ENCODE measurements around the gene NOX3.

DNA sequence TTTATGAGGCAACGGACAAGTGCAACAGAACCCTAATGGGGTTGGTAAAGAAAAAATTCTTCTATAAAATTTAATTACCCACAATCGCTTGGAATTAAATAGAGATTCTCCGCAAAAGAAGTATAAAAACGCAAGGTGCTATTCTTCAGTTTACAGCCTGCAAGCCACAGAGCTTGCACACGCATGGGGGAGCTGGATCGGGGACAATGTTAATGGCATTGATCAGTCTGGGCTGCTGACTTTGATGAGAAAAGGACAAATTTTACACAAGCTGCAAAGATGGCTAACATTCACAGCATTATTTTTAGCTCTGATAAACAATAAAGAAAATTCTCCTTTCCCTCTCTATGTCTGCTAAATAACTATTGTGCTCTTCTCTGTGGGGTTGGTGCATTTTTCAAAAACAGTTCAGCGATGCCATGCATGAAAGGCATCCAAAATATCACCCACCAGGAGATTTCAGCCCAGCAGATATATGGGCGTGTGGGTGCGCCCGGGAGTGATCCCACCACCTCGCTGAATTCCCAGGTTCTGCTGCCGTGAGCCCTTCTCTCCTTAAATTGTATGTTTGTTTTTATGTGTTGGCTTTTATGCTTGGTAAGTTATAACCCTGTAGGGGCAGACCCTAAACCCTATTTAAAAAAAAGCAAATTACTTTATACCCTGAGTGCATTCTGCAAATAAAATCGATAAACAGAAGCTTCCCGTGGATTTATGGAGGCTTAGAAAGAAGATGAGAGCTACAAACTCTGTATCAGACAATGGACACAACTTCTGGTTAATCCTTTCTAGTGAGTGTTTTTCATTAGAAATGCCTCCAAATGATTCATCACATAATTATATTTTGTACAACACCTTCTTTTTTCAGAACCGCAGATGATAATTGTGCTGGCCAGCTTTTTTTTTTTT, 55.6 kb downstream of the NOX3 start:
- TF ChIP-seq ZNF331 (CRISPR knock-in tag; IDR thresholded peaks at IDR 0.05; ENCODE audit: low read depth) (no peak), NANOG (IDR thresholded peaks at IDR 0.05; ENCODE audit: borderline replicate concordance) (no peak), POLR2AphosphoS5 (IDR thresholded peaks at IDR 0.05; ENCODE audit: low read depth) (no peak), EZH2 (IDR thresholded peaks at IDR 0.05; ENCODE audit: low read depth, unreplicated experiment) (no peak), EZH2phosphoT487 (IDR thresholded peaks at IDR 0.05; ENCODE audit: unreplicated experiment) (no peak), STAT1 (IDR thresholded peaks at IDR 0.05; ENCODE audit: unreplicated experiment) (no peak), CREB1 (CRISPR knock-in tag; IDR thresholded peaks at IDR 0.05; ENCODE audit: low read depth) (no peak), ZNF114 (CRISPR knock-in tag; IDR thresholded peaks at IDR 0.05) (no peak)
- TF ChIP-seq, protein P1, sequence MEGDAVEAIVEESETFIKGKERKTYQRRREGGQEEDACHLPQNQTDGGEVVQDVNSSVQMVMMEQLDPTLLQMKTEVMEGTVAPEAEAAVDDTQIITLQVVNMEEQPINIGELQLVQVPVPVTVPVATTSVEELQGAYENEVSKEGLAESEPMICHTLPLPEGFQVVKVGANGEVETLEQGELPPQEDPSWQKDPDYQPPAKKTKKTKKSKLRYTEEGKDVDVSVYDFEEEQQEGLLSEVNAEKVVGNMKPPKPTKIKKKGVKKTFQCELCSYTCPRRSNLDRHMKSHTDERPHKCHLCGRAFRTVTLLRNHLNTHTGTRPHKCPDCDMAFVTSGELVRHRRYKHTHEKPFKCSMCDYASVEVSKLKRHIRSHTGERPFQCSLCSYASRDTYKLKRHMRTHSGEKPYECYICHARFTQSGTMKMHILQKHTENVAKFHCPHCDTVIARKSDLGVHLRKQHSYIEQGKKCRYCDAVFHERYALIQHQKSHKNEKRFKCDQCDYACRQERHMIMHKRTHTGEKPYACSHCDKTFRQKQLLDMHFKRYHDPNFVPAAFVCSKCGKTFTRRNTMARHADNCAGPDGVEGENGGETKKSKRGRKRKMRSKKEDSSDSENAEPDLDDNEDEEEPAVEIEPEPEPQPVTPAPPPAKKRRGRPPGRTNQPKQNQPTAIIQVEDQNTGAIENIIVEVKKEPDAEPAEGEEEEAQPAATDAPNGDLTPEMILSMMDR (conservative IDR thresholded peaks at IDR 0.05; ENCODE audit: low read depth in 2 of 2) = no peak
- TF ChIP-seq, protein P2, sequence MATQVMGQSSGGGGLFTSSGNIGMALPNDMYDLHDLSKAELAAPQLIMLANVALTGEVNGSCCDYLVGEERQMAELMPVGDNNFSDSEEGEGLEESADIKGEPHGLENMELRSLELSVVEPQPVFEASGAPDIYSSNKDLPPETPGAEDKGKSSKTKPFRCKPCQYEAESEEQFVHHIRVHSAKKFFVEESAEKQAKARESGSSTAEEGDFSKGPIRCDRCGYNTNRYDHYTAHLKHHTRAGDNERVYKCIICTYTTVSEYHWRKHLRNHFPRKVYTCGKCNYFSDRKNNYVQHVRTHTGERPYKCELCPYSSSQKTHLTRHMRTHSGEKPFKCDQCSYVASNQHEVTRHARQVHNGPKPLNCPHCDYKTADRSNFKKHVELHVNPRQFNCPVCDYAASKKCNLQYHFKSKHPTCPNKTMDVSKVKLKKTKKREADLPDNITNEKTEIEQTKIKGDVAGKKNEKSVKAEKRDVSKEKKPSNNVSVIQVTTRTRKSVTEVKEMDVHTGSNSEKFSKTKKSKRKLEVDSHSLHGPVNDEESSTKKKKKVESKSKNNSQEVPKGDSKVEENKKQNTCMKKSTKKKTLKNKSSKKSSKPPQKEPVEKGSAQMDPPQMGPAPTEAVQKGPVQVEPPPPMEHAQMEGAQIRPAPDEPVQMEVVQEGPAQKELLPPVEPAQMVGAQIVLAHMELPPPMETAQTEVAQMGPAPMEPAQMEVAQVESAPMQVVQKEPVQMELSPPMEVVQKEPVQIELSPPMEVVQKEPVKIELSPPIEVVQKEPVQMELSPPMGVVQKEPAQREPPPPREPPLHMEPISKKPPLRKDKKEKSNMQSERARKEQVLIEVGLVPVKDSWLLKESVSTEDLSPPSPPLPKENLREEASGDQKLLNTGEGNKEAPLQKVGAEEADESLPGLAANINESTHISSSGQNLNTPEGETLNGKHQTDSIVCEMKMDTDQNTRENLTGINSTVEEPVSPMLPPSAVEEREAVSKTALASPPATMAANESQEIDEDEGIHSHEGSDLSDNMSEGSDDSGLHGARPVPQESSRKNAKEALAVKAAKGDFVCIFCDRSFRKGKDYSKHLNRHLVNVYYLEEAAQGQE (IDR thresholded peaks at IDR 0.05; ENCODE audit: unreplicated experiment) = no peak
- TF ChIP-seq, protein P3, sequence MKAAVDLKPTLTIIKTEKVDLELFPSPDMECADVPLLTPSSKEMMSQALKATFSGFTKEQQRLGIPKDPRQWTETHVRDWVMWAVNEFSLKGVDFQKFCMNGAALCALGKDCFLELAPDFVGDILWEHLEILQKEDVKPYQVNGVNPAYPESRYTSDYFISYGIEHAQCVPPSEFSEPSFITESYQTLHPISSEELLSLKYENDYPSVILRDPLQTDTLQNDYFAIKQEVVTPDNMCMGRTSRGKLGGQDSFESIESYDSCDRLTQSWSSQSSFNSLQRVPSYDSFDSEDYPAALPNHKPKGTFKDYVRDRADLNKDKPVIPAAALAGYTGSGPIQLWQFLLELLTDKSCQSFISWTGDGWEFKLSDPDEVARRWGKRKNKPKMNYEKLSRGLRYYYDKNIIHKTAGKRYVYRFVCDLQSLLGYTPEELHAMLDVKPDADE (IDR thresholded peaks at IDR 0.05) = no peak
- TF ChIP-seq, protein P4, sequence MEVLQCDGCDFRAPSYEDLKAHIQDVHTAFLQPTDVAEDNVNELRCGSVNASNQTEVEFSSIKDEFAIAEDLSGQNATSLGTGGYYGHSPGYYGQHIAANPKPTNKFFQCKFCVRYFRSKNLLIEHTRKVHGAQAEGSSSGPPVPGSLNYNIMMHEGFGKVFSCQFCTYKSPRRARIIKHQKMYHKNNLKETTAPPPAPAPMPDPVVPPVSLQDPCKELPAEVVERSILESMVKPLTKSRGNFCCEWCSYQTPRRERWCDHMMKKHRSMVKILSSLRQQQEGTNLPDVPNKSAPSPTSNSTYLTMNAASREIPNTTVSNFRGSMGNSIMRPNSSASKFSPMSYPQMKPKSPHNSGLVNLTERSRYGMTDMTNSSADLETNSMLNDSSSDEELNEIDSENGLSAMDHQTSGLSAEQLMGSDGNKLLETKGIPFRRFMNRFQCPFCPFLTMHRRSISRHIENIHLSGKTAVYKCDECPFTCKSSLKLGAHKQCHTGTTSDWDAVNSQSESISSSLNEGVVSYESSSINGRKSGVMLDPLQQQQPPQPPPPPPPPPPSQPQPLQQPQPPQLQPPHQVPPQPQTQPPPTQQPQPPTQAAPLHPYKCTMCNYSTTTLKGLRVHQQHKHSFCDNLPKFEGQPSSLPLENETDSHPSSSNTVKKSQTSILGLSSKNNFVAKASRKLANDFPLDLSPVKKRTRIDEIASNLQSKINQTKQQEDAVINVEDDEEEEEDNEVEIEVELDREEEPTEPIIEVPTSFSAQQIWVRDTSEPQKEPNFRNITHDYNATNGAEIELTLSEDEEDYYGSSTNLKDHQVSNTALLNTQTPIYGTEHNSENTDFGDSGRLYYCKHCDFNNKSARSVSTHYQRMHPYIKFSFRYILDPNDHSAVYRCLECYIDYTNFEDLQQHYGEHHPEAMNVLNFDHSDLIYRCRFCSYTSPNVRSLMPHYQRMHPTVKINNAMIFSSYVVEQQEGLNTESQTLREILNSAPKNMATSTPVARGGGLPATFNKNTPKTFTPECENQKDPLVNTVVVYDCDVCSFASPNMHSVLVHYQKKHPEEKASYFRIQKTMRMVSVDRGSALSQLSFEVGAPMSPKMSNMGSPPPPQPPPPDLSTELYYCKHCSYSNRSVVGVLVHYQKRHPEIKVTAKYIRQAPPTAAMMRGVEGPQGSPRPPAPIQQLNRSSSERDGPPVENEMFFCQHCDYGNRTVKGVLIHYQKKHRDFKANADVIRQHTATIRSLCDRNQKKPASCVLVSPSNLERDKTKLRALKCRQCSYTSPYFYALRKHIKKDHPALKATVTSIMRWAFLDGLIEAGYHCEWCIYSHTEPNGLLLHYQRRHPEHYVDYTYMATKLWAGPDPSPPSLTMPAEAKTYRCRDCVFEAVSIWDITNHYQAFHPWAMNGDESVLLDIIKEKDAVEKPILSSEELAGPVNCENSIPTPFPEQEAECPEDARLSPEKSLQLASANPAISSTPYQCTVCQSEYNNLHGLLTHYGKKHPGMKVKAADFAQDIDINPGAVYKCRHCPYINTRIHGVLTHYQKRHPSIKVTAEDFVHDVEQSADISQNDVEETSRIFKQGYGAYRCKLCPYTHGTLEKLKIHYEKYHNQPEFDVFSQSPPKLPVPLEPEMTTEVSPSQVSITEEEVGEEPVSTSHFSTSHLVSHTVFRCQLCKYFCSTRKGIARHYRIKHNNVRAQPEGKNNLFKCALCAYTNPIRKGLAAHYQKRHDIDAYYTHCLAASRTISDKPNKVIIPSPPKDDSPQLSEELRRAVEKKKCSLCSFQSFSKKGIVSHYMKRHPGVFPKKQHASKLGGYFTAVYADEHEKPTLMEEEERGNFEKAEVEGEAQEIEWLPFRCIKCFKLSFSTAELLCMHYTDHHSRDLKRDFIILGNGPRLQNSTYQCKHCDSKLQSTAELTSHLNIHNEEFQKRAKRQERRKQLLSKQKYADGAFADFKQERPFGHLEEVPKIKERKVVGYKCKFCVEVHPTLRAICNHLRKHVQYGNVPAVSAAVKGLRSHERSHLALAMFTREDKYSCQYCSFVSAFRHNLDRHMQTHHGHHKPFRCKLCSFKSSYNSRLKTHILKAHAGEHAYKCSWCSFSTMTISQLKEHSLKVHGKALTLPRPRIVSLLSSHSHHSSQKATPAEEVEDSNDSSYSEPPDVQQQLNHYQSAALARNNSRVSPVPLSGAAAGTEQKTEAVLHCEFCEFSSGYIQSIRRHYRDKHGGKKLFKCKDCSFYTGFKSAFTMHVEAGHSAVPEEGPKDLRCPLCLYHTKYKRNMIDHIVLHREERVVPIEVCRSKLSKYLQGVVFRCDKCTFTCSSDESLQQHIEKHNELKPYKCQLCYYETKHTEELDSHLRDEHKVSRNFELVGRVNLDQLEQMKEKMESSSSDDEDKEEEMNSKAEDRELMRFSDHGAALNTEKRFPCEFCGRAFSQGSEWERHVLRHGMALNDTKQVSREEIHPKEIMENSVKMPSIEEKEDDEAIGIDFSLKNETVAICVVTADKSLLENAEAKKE (CRISPR knock-in tag; IDR thresholded peaks at IDR 0.05) = no peak
